ACC112 (cell line): ENCODE data around the gene NCKAP1.
"Not testable (repeated sequence)": the region's sequence is repeated elsewhere in the genome, so short reads cannot be mapped to it uniquely, and the experiment has no call there.

ENCODE experiments used
- H2AFZ ChIP-seq: fragments of 200-600 bp; sonication (generic); one replicate; pipeline ENCODE4 v1.6.0; 2017; ENCODE audit warnings: antibody characterized with exemption, low read length; ENCODE audit not compliant: unreplicated experiment
- H3K27ac ChIP-seq: fragments of 200-600 bp; sonication (generic); 2 replicates; pipeline ENCODE4 v1.5.1; 2014; ENCODE audit warnings: low read depth, mild to moderate bottlenecking, antibody characterized with exemption, low read length, moderate library complexity
- H3K27me3 ChIP-seq: fragments of 200-600 bp; sonication (generic); 2 replicates; pipeline ENCODE4 v1.6.1; 2014; ENCODE audit warnings: mild to moderate bottlenecking, antibody characterized with exemption, low read length, moderate library complexity, mixed read lengths; ENCODE audit not compliant: insufficient read depth
- H3K36me3 ChIP-seq: fragments of 200-600 bp; sonication (generic); 2 replicates; pipeline ENCODE4 v1.6.1; 2016; ENCODE audit warnings: mild to moderate bottlenecking, antibody characterized with exemption, low read length, moderate library complexity, mixed read lengths; ENCODE audit not compliant: insufficient read depth
- H3K4me1 ChIP-seq: fragments of 200-600 bp; sonication (generic); one replicate; pipeline ENCODE4 v1.6.1; 2016; ENCODE audit warnings: low read length, mixed read lengths; ENCODE audit not compliant: insufficient read depth, unreplicated experiment, control insufficient read depth
- H3K4me3 ChIP-seq: fragments of 200-600 bp; sonication (generic); 2 replicates; pipeline ENCODE4 v1.5.1; 2014; ENCODE audit warnings: mild to moderate bottlenecking, low read depth, low read length
- H3K79me2 ChIP-seq: fragments of 200-600 bp; sonication (generic); one replicate; pipeline ENCODE4 v1.6.0; 2016; ENCODE audit warnings: low read length; ENCODE audit not compliant: control insufficient read depth, unreplicated experiment, insufficient read depth

NCKAP1 gene

DNA sequence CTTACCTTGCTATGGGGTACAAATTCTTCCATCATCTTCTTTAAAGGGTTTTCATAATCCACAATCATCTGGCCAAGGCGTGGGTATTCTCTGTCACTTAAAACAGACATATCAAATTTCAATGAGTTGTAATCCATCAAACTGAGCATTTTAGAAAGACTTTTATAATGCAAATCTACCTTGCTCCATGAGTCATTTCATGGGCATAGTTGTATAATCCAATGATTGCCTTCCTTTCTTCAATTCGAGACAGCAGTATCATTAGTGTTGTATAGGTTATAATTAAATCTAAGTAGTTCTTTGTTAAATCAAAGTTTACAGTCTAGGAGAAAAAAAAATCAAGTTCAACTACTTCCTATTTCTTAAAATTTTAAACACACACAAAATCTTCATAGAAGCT, 36.3 kb downstream of the NCKAP1 start:
- H3K4me1 ChIP-seq, result no peaks in the 10 kb centered on the region
- H2AFZ ChIP-seq, result no peak overlapping the region
- no peak overlapping the region for H3K4me3 ChIP-seq
- H3K27me3 ChIP-seq, result no peaks in the 10 kb centered on the region
- peaks cover 66% of the 10 kb centered on the region for H3K79me2 ChIP-seq
- H3K27ac ChIP-seq, result no peak overlapping the region
- peaks cover 37% of the 10 kb centered on the region for H3K36me3 ChIP-seq

DNA sequence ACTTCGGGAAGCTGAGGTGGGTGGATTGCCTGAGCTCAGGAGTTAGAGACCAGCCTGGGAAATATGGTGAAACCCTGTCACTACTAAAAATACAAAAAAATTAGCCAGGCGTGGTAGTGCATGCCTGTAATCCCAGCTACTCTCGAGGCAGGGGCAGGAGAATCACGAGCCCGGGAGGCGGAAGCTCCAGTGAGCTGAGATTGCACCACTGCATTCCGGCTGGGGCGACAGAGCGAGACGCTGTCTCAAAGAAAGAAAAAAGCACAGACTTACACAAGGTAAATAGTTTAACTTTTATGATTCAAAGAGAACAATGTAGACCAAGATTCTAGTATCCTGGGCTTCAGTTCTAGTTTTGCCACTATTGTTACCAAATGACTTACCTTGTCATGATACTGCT, 37.4 kb downstream of the NCKAP1 start:
- Histone ChIP-seq H3K27me3 (no peaks in the 10 kb centered on the region), H3K4me1 (no peaks in the 10 kb centered on the region), H3K36me3 (peaks cover 38% of the 10 kb centered on the region), H3K4me3 (no peak overlapping the region), H3K79me2 (peaks cover 55% of the 10 kb centered on the region), H3K27ac (no peak overlapping the region), H2AFZ (no peak overlapping the region)

DNA sequence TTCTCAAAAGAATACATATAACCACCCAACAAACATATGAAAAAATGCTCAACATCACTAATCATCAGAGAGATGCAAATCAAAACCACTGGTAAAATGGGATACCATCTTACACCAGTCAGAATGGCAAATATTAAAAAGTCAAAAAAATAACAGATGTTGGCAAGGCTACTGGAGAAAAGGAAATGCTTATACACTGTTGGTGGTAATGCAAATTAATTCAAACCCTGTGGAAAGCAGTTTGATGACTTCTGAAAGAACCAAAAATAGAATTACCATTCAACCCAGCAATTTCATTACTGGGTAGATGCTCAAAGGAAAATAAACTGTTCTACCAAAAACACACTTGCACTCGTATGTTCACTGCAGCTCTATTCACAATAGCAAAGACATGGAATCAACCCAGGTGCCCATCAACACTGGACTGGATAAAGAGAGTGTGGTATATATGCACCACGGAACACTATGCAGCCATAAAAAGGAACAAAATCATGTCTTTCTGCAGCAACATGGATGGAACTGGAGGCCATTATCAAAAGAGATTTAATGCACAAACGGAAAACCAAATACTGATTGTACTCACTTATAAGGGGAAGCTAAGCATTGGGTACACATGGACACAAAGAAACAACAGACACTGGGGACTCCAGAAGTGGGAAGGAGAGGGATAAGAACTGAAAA, 38.8 kb downstream of the NCKAP1 start:
- H3K36me3 ChIP-seq, result peaks cover 49% of the 10 kb centered on the region
- H3K27ac ChIP-seq, result no peak overlapping the region
- no peaks in the 10 kb centered on the region for H3K4me1 ChIP-seq
- no peak overlapping the region for H3K4me3 ChIP-seq
- H3K79me2 ChIP-seq, result peaks cover 44% of the 10 kb centered on the region
- H2AFZ ChIP-seq, result no peak overlapping the region
- no peaks in the 10 kb centered on the region for H3K27me3 ChIP-seq

DNA sequence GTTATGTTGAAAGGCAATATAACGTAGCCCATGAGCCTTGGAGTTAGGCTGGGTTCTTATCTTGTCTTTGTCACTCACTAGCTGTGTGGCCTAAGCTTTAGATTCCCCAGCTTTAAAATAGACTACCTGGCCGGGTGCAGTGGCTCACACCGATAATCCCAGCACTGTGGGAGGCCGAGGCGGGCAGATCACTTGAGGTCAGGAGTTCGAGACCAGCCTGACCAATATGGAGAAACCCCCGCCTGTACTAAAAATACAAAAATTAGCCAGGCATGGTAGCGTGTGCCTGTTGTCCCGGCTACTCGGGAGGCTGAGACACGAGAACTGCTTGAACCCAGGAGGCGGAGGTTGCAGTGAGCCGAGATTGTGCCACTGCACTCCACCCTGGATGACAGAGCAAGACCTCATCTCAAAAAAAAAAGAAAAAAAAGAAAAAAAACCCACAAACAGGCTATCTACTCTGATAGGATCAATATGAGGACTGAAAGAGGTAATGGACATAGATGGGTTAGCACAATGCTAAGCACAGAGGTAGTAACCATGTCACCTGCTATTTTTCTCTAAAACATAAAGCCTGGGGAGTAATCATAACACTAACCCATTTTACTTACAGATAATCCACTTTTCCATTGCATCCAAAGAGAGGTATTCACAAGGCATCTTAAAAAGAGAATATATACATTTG, 43.9 kb downstream of the NCKAP1 start:
- Histone ChIP-seq H3K27me3 (no peaks in the 10 kb centered on the region), H2AFZ (no peak overlapping the region), H3K4me3 (no peak overlapping the region), H3K4me1 (no peaks in the 10 kb centered on the region), H3K27ac (no peak overlapping the region), H3K79me2 (peaks cover 18% of the 10 kb centered on the region), H3K36me3 (peaks cover 37% of the 10 kb centered on the region)

DNA sequence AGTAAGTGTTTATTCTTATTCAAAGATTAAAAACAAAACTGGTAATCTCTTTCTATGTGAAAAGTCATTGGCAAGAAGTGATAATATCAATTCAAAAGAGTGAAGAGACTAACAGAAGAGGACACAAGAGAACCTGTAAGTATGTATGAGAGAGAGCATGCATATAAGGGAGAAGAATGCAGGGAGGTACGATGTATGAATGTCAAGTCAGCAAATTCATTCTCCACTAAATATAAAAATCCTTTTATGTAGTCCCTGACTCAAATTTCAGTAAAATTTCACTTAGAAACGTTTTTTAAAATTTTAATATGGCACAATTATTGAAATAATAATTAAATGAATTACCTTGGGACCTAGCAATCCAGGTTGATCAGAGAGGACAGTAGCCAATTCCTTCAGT, 55.3 kb downstream of the NCKAP1 start:
- H2AFZ ChIP-seq, result no peak overlapping the region
- no peak overlapping the region for H3K27ac ChIP-seq
- no peak overlapping the region for H3K4me3 ChIP-seq
- H3K27me3 ChIP-seq, result no peaks in the 10 kb centered on the region
- no peaks in the 10 kb centered on the region for H3K4me1 ChIP-seq
- peaks cover 38% of the 10 kb centered on the region for H3K36me3 ChIP-seq
- no peaks in the 10 kb centered on the region for H3K79me2 ChIP-seq

DNA sequence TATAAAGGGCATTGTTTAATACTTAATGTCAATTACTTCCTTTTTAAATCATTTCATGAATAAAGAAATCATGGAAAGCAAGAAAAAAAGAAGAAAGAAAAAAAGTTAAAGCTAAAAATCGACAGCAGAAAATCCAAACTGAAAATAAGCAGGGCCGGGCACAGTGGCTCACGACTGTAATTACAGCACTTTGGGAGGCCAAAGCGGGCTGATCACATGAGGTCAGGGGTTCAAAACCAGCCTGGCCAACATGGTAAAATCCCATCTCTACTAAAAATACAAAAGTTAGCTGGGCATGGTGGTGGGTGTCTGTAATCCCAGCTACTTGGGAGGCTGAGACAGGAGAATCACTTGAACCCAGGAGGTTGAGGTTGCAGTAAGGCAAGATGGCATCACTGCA, 56.8 kb downstream of the NCKAP1 start:
- H3K27me3 ChIP-seq, H3K27ac ChIP-seq, H3K79me2 ChIP-seq, H2AFZ ChIP-seq, H3K4me1 ChIP-seq, H3K4me3 ChIP-seq: not testable (repeated sequence)
- H3K36me3 ChIP-seq, result peaks cover 44% of the 10 kb centered on the region

DNA sequence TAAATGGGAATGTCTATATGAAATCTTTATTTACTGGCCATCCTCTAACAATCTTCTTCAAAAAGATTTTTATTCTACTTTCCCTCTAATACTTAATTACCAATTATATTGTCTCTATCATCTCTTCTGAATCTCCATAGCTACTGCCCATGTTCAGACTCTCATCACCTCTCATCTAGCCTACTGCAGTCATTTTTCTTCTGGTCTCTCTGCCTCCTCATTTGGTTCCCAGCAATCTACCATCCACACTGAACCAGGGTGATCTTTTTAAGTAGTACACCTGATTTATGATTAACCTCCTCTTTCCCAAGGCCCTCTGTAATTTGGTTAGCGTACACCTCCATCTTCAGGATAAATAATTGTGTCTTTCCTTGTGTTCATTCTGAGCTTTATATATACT, 57.6 kb downstream of the NCKAP1 start:
- Histone ChIP-seq H3K27me3 (no peaks in the 10 kb centered on the region), H3K27ac (no peak overlapping the region), H3K36me3 (peaks cover 39% of the 10 kb centered on the region), H3K4me3 (no peak overlapping the region), H2AFZ (no peak overlapping the region), H3K4me1 (no peaks in the 10 kb centered on the region), H3K79me2 (no peaks in the 10 kb centered on the region)

DNA sequence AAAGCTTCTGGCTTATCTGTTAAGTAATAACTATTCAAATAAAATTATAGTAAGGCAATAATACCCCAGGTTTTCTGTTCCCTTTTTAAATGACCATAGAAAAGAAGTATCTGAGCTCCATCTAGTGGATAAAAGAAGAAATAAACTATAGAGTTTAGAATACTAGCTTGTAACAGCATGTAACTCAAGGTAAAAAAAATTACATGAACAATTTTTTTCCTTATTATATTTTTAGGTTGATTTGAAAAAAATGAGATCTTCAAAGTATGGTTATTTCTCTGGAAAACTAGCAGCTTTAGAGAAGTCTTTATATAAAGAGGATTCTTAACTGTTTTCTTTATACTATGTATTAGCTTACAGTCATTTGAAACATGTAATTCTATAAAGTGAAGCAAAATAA, 58.1 kb downstream of the NCKAP1 start:
- Histone ChIP-seq H3K36me3 (peaks cover 39% of the 10 kb centered on the region), H3K4me3 (no peak overlapping the region), H2AFZ (no peak overlapping the region), H3K4me1 (no peaks in the 10 kb centered on the region), H3K27ac (no peak overlapping the region), H3K79me2 (no peaks in the 10 kb centered on the region), H3K27me3 (no peaks in the 10 kb centered on the region)

DNA sequence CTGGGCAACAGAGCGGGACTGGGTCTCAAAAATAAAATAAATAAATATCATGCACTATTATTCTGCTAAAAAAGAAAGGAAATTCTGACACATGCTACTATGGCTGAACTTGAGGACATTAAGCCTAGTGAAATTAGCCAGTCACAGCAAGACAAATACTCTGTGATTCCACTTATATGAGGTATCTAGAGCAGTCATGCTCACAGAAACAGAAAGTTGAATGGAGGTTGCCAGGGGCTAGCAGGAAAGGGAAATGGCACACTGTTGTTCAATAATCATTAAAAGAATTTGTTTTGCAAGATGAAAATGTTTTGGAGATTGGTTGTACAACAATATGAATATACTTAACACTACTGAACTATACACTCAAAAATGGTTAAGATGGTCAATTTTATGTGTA, 60.8 kb downstream of the NCKAP1 start:
- Histone ChIP-seq H3K27me3 (no peaks in the 10 kb centered on the region), H3K79me2 (peaks cover 9% of the 10 kb centered on the region), H3K27ac (no peak overlapping the region), H3K4me3 (no peak overlapping the region), H3K36me3 (peaks cover 45% of the 10 kb centered on the region), H2AFZ (no peak overlapping the region), H3K4me1 (no peaks in the 10 kb centered on the region)

DNA sequence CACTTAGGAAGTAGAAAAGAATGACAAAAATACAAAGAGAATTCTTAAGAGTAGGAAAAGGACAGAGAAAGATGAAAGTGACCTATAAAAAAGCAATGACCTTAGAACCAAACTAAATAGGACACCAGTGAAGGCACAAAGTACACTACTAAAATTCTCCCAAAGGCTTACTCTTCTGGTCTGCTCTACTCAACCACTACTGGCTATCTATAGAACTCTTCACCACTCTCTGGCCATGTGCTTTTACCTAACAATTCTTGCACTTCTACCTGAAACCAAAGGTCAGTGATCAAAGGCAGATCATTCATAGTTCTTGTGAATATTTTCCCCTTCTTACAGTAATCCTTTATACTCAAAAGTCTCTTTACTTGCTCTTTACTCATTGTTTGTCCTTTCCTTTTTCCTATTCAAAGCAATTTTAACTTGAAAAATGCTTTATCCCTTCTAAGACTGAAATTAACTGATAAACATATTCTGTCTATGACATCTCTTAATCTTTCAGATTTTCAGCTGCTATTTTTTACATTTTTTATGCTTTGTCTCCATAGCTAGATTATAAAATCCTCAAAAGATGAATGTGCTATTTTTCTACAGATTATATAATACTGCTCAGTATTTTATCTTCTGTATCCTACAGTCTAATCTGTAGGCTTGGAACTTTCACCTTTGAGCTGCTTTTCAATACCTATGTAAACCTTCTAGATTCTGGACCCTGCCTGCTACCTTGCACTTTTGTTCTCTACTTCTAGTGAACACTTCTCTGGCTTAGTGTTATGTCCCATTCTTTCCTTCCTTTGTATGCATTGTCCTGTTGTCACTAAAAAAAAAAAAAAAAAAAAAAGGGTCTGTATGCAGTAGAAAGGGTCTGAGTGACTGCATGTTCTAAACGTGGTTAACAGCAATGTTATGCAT, 64.6 kb downstream of the NCKAP1 start:
- peaks cover 43% of the 10 kb centered on the region for H3K36me3 ChIP-seq
- no peak overlapping the region for H3K4me3 ChIP-seq
- H3K4me1 ChIP-seq, result no peaks in the 10 kb centered on the region
- H3K79me2 ChIP-seq, result peaks cover 31% of the 10 kb centered on the region
- H2AFZ ChIP-seq, result no peak overlapping the region
- H3K27me3 ChIP-seq, result no peaks in the 10 kb centered on the region
- no peak overlapping the region for H3K27ac ChIP-seq
